Bronchus fibroblast of lung (primary cell): Measurements from ENCODE around the gene ALDOA. TPM values are rescaled to one million over a fixed set of nuclear protein-coding genes. Genes with fewer than 3 reads are reported as not detected.

Source experiments
- total RNA-seq: library from RNA; depleted of rRNA; stranded (reverse); fragments of >200 nt; gene quantifications from 2 replicates; pipeline ENCODE4 v1.2.3, GENCODE V29; 2015

The ALDOA gene
- 1,260 and 1,271 TPM in 2 replicates for total RNA-seq

DNA sequence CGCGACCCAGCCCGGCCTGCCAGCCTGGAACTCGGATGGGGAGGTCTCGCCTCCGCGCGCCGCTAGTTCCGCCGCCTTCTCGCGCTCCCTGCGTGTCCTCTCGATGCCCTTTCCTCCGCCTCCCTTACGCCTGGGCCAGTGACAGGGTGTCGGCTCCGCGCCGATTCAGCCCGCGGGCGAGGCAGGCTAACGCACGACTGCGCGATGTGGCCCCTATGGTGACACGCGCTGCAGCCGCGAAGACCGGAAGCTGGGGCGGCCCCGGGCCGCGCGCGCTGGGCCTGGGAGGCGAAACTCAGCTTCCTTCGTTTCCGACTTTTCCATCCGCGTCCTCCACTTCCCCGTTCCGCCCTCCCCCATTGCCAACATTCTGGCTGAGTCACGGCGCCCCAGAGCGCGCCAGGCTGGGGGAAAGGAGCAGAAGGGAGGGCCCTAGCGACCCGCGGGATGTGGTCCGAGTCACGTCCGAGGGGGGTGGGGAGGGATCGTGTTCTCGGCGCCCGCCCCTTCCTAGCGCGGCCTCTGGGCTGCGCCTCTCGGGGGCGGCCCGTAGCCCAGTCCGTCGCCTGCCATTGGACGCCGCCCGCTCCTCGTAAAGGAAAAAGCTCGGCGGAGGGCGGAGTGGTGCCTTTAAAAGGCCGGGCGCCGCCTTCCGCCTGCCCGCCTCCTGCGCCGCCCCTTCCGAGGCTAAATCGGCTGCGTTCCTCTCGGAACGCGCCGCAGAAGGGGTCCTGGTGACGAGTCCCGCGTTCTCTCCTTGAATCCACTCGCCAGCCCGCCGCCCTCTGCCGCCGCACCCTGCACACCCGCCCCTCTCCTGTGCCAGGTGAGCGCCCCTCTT, at the start of gene ALDOA:
Gene ALDOA, plus strand, starts transcription at position 659 of the 841 bp plus-strand sequence. CDS start 1,138 bp downstream, outside the sequence.

GRCh38 chr16:30022887-30023286, 42.7 kb upstream of the ALDOA start, which contains the start of gene C16orf92:
TSS of gene C16orf92 (plus strand) at chr16:30023198. CDS start at chr16:30023341, 143 bp downstream.

DNA sequence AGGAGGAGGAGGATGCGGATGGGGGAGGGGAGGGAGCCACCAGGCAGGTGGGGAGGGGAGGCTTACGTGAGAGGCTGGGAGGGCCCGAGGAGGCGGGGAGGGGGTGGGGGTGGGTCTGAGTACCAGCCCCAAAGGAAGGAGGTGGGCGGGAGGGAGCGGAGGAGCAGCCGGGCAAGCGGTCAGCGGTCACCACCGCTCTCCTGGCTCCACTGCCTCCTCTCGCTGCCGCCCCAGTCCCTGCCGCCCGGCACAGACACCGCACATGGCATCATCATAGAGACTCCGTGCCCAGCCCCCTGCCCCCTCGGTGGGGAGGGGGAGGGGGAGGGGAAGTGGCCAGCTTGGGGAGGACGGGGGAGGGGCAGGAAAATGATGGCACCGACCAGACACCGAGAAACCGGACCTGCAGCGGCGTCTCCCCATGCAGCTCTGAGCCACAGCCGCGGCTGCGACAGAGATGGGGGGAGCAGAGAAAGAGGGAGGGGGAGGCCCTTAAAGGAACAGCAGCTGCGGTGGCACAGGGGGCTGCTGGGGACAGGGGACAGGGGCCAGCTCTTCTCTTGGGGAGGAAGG, 34.6 kb upstream of the ALDOA start, which contains the start of gene TLCD3B:
Gene TLCD3B, minus strand, starts transcription at position 431 of the 573 bp plus-strand sequence. CDS start 744 bp downstream, outside the sequence.

GRCh38 chr16:30075503-30076275, 10.1 kb downstream of the ALDOA start, which contains the start of gene PPP4C:
TSS of gene PPP4C (plus strand) at chr16:30075994. CDS start at chr16:30076378, 384 bp downstream.

GRCh38 chr16:30091474-30092372, 26.2 kb downstream of the ALDOA start, which contains the start of gene TBX6:
TSS of gene TBX6 (minus strand) at chr16:30091924. CDS start at chr16:30091193, 731 bp downstream.

GRCh38 chr16:30096105-30096861, 30.7 kb downstream of the ALDOA start, which contains the start of gene YPEL3:
TSS of gene YPEL3 (minus strand) at chr16:30096213. CDS start at chr16:30095482, 731 bp downstream.

DNA sequence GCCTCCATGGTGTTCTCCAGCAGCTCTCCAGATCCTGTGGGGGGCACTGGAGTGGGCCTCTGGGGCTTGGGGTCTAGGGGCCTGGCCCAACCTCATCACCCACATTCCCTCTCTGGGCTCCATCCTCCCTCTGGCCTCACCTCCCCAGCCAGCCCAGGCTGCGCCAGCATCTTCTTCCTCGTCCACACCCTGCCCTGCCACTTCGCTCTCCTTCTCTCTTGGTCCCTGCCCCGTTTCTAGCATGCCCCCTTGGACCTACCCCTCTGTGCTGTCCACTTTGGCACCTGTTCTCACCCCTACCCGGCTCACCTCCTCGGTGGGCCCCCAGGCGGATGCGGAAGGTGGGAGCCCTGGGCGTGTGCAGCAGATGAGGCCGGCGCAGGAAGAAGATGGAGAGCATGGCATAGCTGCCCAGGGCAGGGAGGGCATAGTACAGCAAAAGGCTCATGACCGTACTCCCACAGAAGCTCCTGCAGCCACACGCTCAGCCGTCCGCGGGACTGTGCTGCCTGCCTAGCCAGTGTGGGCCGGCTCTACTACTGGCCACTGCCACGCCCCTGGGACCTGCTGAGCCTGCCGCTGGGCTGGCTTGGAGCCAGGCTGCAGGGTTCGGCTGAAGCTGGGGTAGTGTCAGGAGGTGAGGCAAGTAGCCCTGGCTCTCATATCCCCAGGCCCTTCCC, 47.6 kb downstream of the ALDOA start, which contains the start of gene GDPD3:
Gene GDPD3, minus strand, starts transcription at position 507 of the 680 bp plus-strand sequence. Its CDS starts 59 bp downstream, at position 448.

Other genes with a start within 250 kb of the ALDOA start
- gene PAGR1, start 249.6 kb upstream of the ALDOA start, total RNA-seq, result 40.0 and 42.4 TPM in 2 replicates
- 311 and 319 TPM in 2 replicates for gene MVP, start 245.3 kb upstream of the ALDOA start, total RNA-seq
- 80.6 and 87.8 TPM in 2 replicates for gene CDIPT, start 202.5 kb upstream of the ALDOA start, total RNA-seq
- gene SEZ6L2, start 166.2 kb upstream of the ALDOA start, total RNA-seq, result 1.7 and 3.4 TPM in 2 replicates
- gene ASPHD1, start 165.3 kb upstream of the ALDOA start, total RNA-seq, result 2.9 and 4.8 TPM in 2 replicates
- gene KCTD13, start 139.5 kb upstream of the ALDOA start, total RNA-seq, result 7.2 and 8.6 TPM in 2 replicates
- 99.9 and 105 TPM in 2 replicates for gene TMEM219, start 103.7 kb upstream of the ALDOA start, total RNA-seq
- gene TAOK2, start 91.9 kb upstream of the ALDOA start, total RNA-seq, result 27.4 and 30.8 TPM in 2 replicates
- 17.3 and 18.7 TPM in 2 replicates for gene HIRIP3, start 70.1 kb upstream of the ALDOA start, total RNA-seq
- gene INO80E, start 69.5 kb upstream of the ALDOA start, total RNA-seq, result 101 and 119 TPM in 2 replicates
- gene DOC2A, start 54.7 kb upstream of the ALDOA start, total RNA-seq, result 0.30 and 0.34 TPM in 2 replicates
- not detected in 2 replicates for gene C16orf92, start 42.6 kb upstream of the ALDOA start, total RNA-seq
- gene TLCD3B, start 34.5 kb upstream of the ALDOA start, total RNA-seq, result 0.15 and 0.34 TPM in 2 replicates
- gene PPP4C, start 10.2 kb downstream of the ALDOA start, total RNA-seq, result 123 and 132 TPM in 2 replicates
- under 0.01 and 0.15 TPM in 2 replicates for gene TBX6, start 26.2 kb downstream of the ALDOA start, total RNA-seq
- 25.9 and 28.7 TPM in 2 replicates for gene YPEL3, start 30.5 kb downstream of the ALDOA start, total RNA-seq
- 0.17 and 0.74 TPM in 2 replicates for gene GDPD3, start 47.8 kb downstream of the ALDOA start, total RNA-seq
- 67.2 and 82.8 TPM in 2 replicates for gene MAPK3, start 57.5 kb downstream of the ALDOA start, total RNA-seq
- 7.4 and 7.7 TPM in 2 replicates for gene CORO1A, start 117.8 kb downstream of the ALDOA start, total RNA-seq
- gene BOLA2B, start 127.9 kb downstream of the ALDOA start, total RNA-seq, result 442 and 580 TPM in 2 replicates
- gene SLX1A, start 128.1 kb downstream of the ALDOA start, total RNA-seq, result 32.0 and 42.2 TPM in 2 replicates
- 1.2 and 1.8 TPM in 2 replicates for gene SULT1A3, start 133.5 kb downstream of the ALDOA start, total RNA-seq
- gene NPIPB13, start 182.7 kb downstream of the ALDOA start, total RNA-seq, result 0.30 TPM in 1 of 2 replicates, not detected in the other